EH (cell line): ENCODE data around the gene SPHK1.
A peak's percentile ranks its signal among the peaks of the same experiment; 100 is the strongest.

Experiments
- DNase-seq: peaks from one replicate; pipeline ENCODE4 v3.0.0-alpha.2; 2015; ENCODE audit warnings: low read depth

Gene SPHK1

GRCh38 chr17:76384987-76385891 is 830 bp downstream of the SPHK1 start:
- peak; percentile 81 for DNase-seq

- peak; percentile 88 for DNase-seq
Observed at GRCh38 chr17:76385892-76386786, 1.7 kb downstream of the SPHK1 start.

- no peak for DNase-seq
Observed at GRCh38 chr17:76386966-76387765, 2.8 kb downstream of the SPHK1 start.

- DNase-seq: no peak
Observed at GRCh38 chr17:76388966-76389888, 4.8 kb downstream of the SPHK1 start.

- DNase-seq: no peak
Observed at GRCh38 chr17:76390003-76390421, 5.6 kb downstream of the SPHK1 start.

- no peak for DNase-seq
Observed at GRCh38 chr17:76391200-76391715, 6.8 kb downstream of the SPHK1 start.

GRCh38 chr17:76394166-76394565 is 9.8 kb downstream of the SPHK1 start:
- no peak for DNase-seq

GRCh38 chr17:76395980-76396379 is 11.6 kb downstream of the SPHK1 start:
- DNase-seq: no peak

GRCh38 chr17:76397184-76397583 is 12.8 kb downstream of the SPHK1 start:
- no peak for DNase-seq

- DNase-seq: peak; percentile 86
Observed at GRCh38 chr17:76397687-76398522, 13.5 kb downstream of the SPHK1 start.

GRCh38 chr17:76398523-76399174 is 14.2 kb downstream of the SPHK1 start:
- no peak for DNase-seq

GRCh38 chr17:76399175-76400172 is 15.1 kb downstream of the SPHK1 start:
- no peak for DNase-seq

GRCh38 chr17:76402711-76403110 is 18.3 kb downstream of the SPHK1 start:
- DNase-seq: no peak

- no peak for DNase-seq
Observed at GRCh38 chr17:76404256-76404655, 19.8 kb downstream of the SPHK1 start.

GRCh38 chr17:76404976-76405563 is 20.7 kb downstream of the SPHK1 start:
- DNase-seq: no peak

GRCh38 chr17:76405607-76405966 is 21.2 kb downstream of the SPHK1 start:
- no peak for DNase-seq

GRCh38 chr17:76405967-76406647 is 21.7 kb downstream of the SPHK1 start:
- no peak for DNase-seq
